ENCODE data around the gene HS2ST1. TPM values are rescaled to one million over a fixed set of nuclear protein-coding genes. Genes with fewer than 3 reads are reported as not detected.

The HS2ST1 gene
- total and polyA plus RNA-seq, 10 of the 15 experiments (the other 5 are each of a cell fraction or from before 2014, with no cell fraction given) = 5.4 to 30.8 (median 18.6) TPM

DNA sequence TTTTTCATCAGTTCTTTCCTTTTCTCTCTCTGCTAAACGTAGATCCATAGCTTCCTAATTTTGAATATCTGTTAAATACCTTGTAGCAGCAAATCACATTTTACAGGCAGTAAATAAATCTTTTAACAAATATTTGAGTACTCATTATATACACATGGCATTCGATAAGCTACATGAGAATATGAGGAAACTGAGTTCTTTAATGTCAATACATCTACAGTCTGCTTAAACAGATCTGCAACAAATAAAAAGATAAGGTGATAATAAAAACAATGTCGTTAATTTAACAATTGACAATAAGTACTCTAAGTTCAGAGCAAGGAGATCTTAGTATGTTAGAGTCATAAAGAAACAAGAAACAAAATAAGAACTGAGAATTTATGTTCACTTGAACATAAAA, 43.4 kb upstream of the HS2ST1 start (continued):
- TF ChIP-seq, protein P1, sequence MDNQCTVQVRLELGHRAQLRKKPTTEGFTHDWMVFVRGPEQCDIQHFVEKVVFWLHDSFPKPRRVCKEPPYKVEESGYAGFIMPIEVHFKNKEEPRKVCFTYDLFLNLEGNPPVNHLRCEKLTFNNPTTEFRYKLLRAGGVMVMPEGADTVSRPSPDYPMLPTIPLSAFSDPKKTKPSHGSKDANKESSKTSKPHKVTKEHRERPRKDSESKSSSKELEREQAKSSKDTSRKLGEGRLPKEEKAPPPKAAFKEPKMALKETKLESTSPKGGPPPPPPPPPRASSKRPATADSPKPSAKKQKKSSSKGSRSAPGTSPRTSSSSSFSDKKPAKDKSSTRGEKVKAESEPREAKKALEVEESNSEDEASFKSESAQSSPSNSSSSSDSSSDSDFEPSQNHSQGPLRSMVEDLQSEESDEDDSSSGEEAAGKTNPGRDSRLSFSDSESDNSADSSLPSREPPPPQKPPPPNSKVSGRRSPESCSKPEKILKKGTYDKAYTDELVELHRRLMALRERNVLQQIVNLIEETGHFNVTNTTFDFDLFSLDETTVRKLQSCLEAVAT (IDR thresholded peaks at IDR 0.05) = no peak
- TF ChIP-seq GABPA (IDR thresholded peaks at IDR 0.05; ENCODE audit: low read depth) (no peak), TAF1 (IDR thresholded peaks at IDR 0.05; ENCODE audit: borderline replicate concordance, low read depth, low read length) (no peak)

DNA sequence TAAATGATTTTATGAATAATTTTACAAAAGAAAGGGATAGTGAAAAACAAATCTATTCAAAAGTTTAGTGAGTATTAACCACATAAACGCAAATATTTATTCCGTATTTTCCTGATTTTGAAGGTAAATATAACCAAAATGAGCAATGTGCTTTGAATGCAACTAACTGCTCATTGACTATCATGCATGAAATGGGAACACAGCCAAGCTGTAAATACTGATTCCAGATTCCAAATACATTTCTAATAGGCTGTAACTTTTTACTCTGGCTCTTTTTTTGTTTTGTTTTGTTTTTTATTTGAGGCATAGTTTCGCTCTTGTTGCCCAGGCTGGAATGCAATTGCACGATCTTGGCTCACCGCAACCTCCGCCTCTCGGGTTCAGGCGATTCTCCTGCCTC, 42.3 kb upstream of the HS2ST1 start:
- Histone ChIP-seq H3K4me2 (ENCODE audit: control insufficient read depth, insufficient read depth) (no peak overlapping the region), H3K27me3 (replicated peaks in 1 of 2; ENCODE audit: control insufficient read depth in 2 of 2, insufficient read depth in 2 of 2, low read length in 1 of 2) (no peaks in the 10 kb centered on the region), H3K4me1 (ENCODE audit: control insufficient read depth, insufficient read depth, low read length) (no peaks in the 10 kb centered on the region), H3K27ac (ENCODE audit: control insufficient read depth, insufficient read depth) (no peak overlapping the region), H3K79me2 (ENCODE audit: control insufficient read depth, insufficient read depth, low read length) (no peaks in the 10 kb centered on the region), H3K4me3 (no peak overlapping the region), H3K36me3 (ENCODE audit: control insufficient read depth in 2 of 2, insufficient read depth in 2 of 2, low read length in 1 of 2) (peaks cover 0 to 2% of the 10 kb centered on the region in 2 experiments; a peak in 1 of 4 replicates), H4K20me1 (ENCODE audit: control insufficient read depth, insufficient read depth) (no peaks in the 10 kb centered on the region), H3K9ac (ENCODE audit: control insufficient read depth, insufficient read depth, low read length) (no peak overlapping the region), H3K9me3 (replicated peaks; ENCODE audit: control insufficient read depth, insufficient read depth, low read length) (no peaks in the 10 kb centered on the region; the same call in 2 of the 3 replicates), H2AFZ (ENCODE audit: control insufficient read depth, low read depth, low read length) (no peak overlapping the region)
- ATAC-seq (no peak), DNase-seq (ENCODE audit: low read depth, low spot score) (no peak), FAIRE-seq (no peak)
- ChIA-PET SMC1A (ENCODE audit: uncharacterized antibody, unreplicated experiment) (interaction anchor here (0.6 to 1.4 kb wide), 4 partner anchors 15 to 924 kb away, joined by 3 to 5 read pairs (median 4); no protein-coding TSS in a partner anchor), RAD21 (ENCODE audit: unreplicated experiment) (no interaction called here), CTCF (interaction anchor here (0.6 kb wide), 1 partner anchor 20 kb away, joined by 3 read pairs; no protein-coding TSS in a partner anchor), POLR2A (no interaction called here)
- 97% methylated on average over 8 of the region's 8 CpGs for WGBS (ENCODE audit: insufficient coverage, insufficient replicate concordance, low lambda C conversion rate, missing lambda C conversion rate)
- intact Hi-C loops (cut with micrococcal nuclease; ENCODE audit: unreplicated experiment) = no loop called here
- in situ Hi-C loops (cut with MboI) = no loop called here
- TF ChIP-seq RAD51 (IDR thresholded peaks at IDR 0.05) (no peak), NR2F1 (conservative IDR thresholded peaks at IDR 0.05) (no peak), POLR2A (IDR thresholded peaks at IDR 0.05; ENCODE audit: low read depth, low read length) (no peak), PAX5 (IDR thresholded peaks at IDR 0.05; ENCODE audit: borderline replicate concordance, low read depth, low read length) (no peak)
- TF ChIP-seq, protein P2, sequence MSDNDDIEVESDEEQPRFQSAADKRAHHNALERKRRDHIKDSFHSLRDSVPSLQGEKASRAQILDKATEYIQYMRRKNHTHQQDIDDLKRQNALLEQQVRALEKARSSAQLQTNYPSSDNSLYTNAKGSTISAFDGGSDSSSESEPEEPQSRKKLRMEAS (IDR thresholded peaks at IDR 0.05; ENCODE audit: low read depth, low read length) = no peak
- no TSS peak for BruUV-seq (replicated peaks)
